Measurements from ENCODE around the gene KCNJ6. TPM values are rescaled to one million over a fixed set of nuclear protein-coding genes. Genes with fewer than 3 reads are reported as not detected.
A peak's percentile ranks its signal among the peaks of the same experiment; 100 is the strongest.

KCNJ6 gene
- total and polyA plus RNA-seq, 10 of the 15 experiments (the other 5 are each of a cell fraction or from before 2014, with no cell fraction given) = 0.03 to 0.07 (median 0.04) TPM; not detected in 7

DNA sequence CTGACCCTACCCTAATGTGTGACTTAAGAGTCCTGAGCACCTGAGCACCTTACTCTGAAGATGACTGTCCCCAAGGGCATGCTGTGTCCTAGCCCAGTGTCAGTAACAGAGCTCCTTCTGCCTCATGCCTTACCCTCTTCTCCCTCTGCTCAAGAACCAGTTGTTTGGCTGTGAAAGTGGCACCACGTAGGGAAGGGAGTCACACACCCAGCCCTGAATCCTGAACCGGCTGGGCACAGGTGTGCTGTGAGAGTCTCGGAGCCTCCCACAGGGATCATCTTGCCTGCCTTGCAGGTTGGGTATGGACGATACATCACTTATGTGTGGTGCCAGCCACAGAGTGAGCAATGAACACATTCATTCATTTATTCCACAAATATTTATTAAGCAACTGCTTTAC, 329.1 kb downstream of the KCNJ6 start:
- H3K36me3 ChIP-seq (ENCODE audit: control insufficient read depth in 2 of 2, insufficient read depth in 2 of 2, low read length in 1 of 2) = no peaks in the 10 kb centered on the region
- ATAC-seq (no peak), FAIRE-seq (no peak), DNase-seq (ENCODE audit: low read depth, low spot score) (no peak)
- in situ Hi-C loops (cut with MboI) = no loop called here
- ChIA-PET CTCF (no interaction called here), POLR2A (no interaction called here), RAD21 (ENCODE audit: unreplicated experiment) (no interaction called here), SMC1A (ENCODE audit: uncharacterized antibody, unreplicated experiment) (no interaction called here)
- no TSS peak for BruUV-seq (replicated peaks)
- no peaks in the 10 kb centered on the region for H3K27me3 ChIP-seq (replicated peaks in 1 of 2; ENCODE audit: control insufficient read depth in 2 of 2, insufficient read depth in 2 of 2, low read length in 1 of 2)
- H2AFZ ChIP-seq (ENCODE audit: control insufficient read depth, low read depth, low read length) = no peak overlapping the region
- no peak overlapping the region for H3K4me2 ChIP-seq (ENCODE audit: control insufficient read depth, insufficient read depth)
- H3K9ac ChIP-seq (ENCODE audit: control insufficient read depth, insufficient read depth, low read length) = no peak overlapping the region
- no peak for TF ChIP-seq EED (IDR thresholded peaks at IDR 0.05; ENCODE audit: low read depth)
- intact Hi-C loops (cut with micrococcal nuclease; ENCODE audit: unreplicated experiment) = no loop called here
- H3K4me3 ChIP-seq = no peak overlapping the region
- WGBS (ENCODE audit: insufficient coverage, insufficient replicate concordance, low lambda C conversion rate, missing lambda C conversion rate) = 73% methylated on average over 4 of the region's 4 CpGs
- no peaks in the 10 kb centered on the region for H3K79me2 ChIP-seq (ENCODE audit: control insufficient read depth, insufficient read depth, low read length)
- no peaks in the 10 kb centered on the region for H3K4me1 ChIP-seq (ENCODE audit: control insufficient read depth, insufficient read depth, low read length)
- no peak overlapping the region for H3K27ac ChIP-seq (ENCODE audit: control insufficient read depth, insufficient read depth)
- H3K9me3 ChIP-seq (replicated peaks; ENCODE audit: control insufficient read depth, insufficient read depth, low read length) = no peaks in the 10 kb centered on the region
- H4K20me1 ChIP-seq (ENCODE audit: control insufficient read depth, insufficient read depth) = no peaks in the 10 kb centered on the region

DNA sequence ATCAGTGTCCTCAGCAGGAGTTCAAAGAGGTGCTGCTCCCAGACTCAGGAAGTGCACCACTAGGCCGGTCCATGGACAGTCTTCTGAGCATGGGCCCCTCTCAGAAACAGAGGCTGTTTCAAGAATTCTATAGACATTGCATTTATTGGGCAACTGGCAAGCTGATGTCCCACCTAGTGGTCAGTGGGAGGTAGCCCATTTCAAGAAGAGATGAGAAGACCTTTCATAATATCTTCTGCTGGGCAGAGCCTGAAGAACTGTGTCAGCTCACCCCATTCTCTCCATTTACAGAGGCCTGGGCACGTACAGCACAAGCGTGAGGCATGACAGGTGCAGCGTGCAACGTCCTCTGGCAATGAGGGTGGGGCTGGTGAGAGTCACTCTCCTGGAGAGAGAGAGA, 333.7 kb downstream of the KCNJ6 start:
- Histone ChIP-seq H3K79me2 (ENCODE audit: control insufficient read depth, insufficient read depth, low read length) (no peaks in the 10 kb centered on the region), H3K4me1 (ENCODE audit: control insufficient read depth, insufficient read depth, low read length) (no peaks in the 10 kb centered on the region), H3K9ac (ENCODE audit: control insufficient read depth, insufficient read depth, low read length) (no peak overlapping the region), H3K4me2 (ENCODE audit: control insufficient read depth, insufficient read depth) (no peak overlapping the region), H3K4me3 (no peak overlapping the region), H4K20me1 (ENCODE audit: control insufficient read depth, insufficient read depth) (no peaks in the 10 kb centered on the region), H3K27me3 (replicated peaks in 1 of 2; ENCODE audit: control insufficient read depth in 2 of 2, insufficient read depth in 2 of 2, low read length in 1 of 2) (no peaks in the 10 kb centered on the region), H3K27ac (ENCODE audit: control insufficient read depth, insufficient read depth) (no peak overlapping the region), H2AFZ (ENCODE audit: control insufficient read depth, low read depth, low read length) (no peak overlapping the region), H3K9me3 (replicated peaks; ENCODE audit: control insufficient read depth, insufficient read depth, low read length) (peaks cover 2% of the 10 kb centered on the region), H3K36me3 (ENCODE audit: control insufficient read depth in 2 of 2, insufficient read depth in 2 of 2, low read length in 1 of 2) (no peaks in the 10 kb centered on the region)
- 44% methylated on average over 5 of the region's 5 CpGs for WGBS (ENCODE audit: insufficient coverage, insufficient replicate concordance, low lambda C conversion rate, missing lambda C conversion rate)
- ChIA-PET SMC1A (ENCODE audit: uncharacterized antibody, unreplicated experiment) (no interaction called here), CTCF (no interaction called here), RAD21 (ENCODE audit: unreplicated experiment) (interaction anchor here (1.0 kb wide), 1 partner anchor 19 kb away, joined by 3 read pairs; no protein-coding TSS in a partner anchor), POLR2A (no interaction called here)
- no peak for FAIRE-seq
- intact Hi-C loops (cut with micrococcal nuclease; ENCODE audit: unreplicated experiment) = no loop called here
- in situ Hi-C loops (cut with MboI) = no loop called here
- ATAC-seq = peak; percentile 85
- no TSS peak for BruUV-seq (replicated peaks)
- TF ChIP-seq SMC3 (IDR thresholded peaks at IDR 0.05; ENCODE audit: borderline replicate concordance, low read length) (peak; percentile 60), STAT3 (IDR thresholded peaks at IDR 0.05; ENCODE audit: low read depth, low read length) (no peak), RAD21 (IDR thresholded peaks at IDR 0.05; ENCODE audit: insufficient read depth, low read depth, low read length) (peak; percentile 71)
- TF ChIP-seq, protein P1, sequence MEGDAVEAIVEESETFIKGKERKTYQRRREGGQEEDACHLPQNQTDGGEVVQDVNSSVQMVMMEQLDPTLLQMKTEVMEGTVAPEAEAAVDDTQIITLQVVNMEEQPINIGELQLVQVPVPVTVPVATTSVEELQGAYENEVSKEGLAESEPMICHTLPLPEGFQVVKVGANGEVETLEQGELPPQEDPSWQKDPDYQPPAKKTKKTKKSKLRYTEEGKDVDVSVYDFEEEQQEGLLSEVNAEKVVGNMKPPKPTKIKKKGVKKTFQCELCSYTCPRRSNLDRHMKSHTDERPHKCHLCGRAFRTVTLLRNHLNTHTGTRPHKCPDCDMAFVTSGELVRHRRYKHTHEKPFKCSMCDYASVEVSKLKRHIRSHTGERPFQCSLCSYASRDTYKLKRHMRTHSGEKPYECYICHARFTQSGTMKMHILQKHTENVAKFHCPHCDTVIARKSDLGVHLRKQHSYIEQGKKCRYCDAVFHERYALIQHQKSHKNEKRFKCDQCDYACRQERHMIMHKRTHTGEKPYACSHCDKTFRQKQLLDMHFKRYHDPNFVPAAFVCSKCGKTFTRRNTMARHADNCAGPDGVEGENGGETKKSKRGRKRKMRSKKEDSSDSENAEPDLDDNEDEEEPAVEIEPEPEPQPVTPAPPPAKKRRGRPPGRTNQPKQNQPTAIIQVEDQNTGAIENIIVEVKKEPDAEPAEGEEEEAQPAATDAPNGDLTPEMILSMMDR (IDR thresholded peaks at IDR 0.05 in 2 of 3, conservative IDR thresholded peaks at IDR 0.05 in 1 of 3; ENCODE audit: control insufficient read depth in 2 of 3, extremely low read depth in 1 of 3, insufficient read depth in 1 of 3, low read depth in 3 of 3, low read length in 3 of 3) = peak; percentile 38 to 64 (median 49); a peak in 4 of 6 replicates
- DNase-seq (ENCODE audit: low read depth, low spot score) = no peak

Data from GM12878 (cell line).